ENCODE data around the gene ARHGEF38.

- TF ChIP-seq CTCF (IDR thresholded peaks at IDR 0.05): no peak
- TF ChIP-seq POLR2A (IDR thresholded peaks at IDR 0.05): no peak
Measured at GRCh38 chr4:105686571-105686970, 134.2 kb downstream of the ARHGEF38 start.

Measured in uterus (tissue), 2 donors.